HL-60 (cell line): ENCODE results near the gene SNRK.

Experiments used
- DNase-seq, 2 experiments: peaks; one replicate each; pipeline ENCODE4 v3.0.0-alpha.2; 2010 to 2020; ENCODE audit warnings: low read depth in 1 of 2, low spot score in 1 of 2
- H3K27ac ChIP-seq: fragments of 250-450 bp; sonication (Bioruptor Pico); replicated peaks from 2 replicates; pipeline ENCODE4 v1.5.1; 2020; ENCODE audit warnings: mild to moderate bottlenecking, moderate library complexity
- H3K27me3 ChIP-seq: fragments of 250-450 bp; sonication (Bioruptor Pico); 2 replicates; pipeline ENCODE4 v1.5.1; 2021; ENCODE audit warnings: mild to moderate bottlenecking, moderate library complexity; ENCODE audit not compliant: insufficient read depth, poor library complexity, severe bottlenecking
- H3K4me3 ChIP-seq: replicated peaks from 2 replicates; pipeline ENCODE4 v1.5.1; 2011; ENCODE audit warnings: mild to moderate bottlenecking, control low read depth, low read length; ENCODE audit not compliant: insufficient read depth
- CTCF ChIP-seq: IDR thresholded peaks from one replicate; pipeline ENCODE4 v1.5.1; 2011; ENCODE audit warnings: low read length, control low read depth, inconsistent platforms; ENCODE audit not compliant: insufficient read depth
- GABPA ChIP-seq: IDR thresholded peaks from 2 replicates; pipeline ENCODE4 v1.6.1; 2012; ENCODE audit warnings: low read depth
- POLR2AphosphoS5 ChIP-seq: IDR thresholded peaks from 2 replicates; pipeline ENCODE4 v1.6.1; 2012; ENCODE audit warnings: low read depth
- REST ChIP-seq: IDR thresholded peaks from 2 replicates; pipeline ENCODE4 v1.6.1; 2012; ENCODE audit warnings: low read depth; ENCODE audit not compliant: insufficient replicate concordance
- SPI1 ChIP-seq: IDR thresholded peaks from 2 replicates; pipeline ENCODE4 v1.6.1; 2012; ENCODE audit warnings: low read depth, mild to moderate bottlenecking, borderline replicate concordance

The SNRK gene

GRCh38 chr3:43288850-43289249 is 2.5 kb downstream of the SNRK start:
- DNase-seq: no peak
- no peaks in the 10 kb centered on the region for H3K27me3 ChIP-seq
- TF ChIP-seq SPI1 (no peak), CTCF (no peak)
- H3K27ac ChIP-seq: peak overlapping the region; percentile 62
- peak overlapping the region; percentile 61 for H3K4me3 ChIP-seq

- peak overlapping the region; percentile 61 for H3K4me3 ChIP-seq
- H3K27me3 ChIP-seq: no peaks in the 10 kb centered on the region
- no peak for DNase-seq
- peak overlapping the region; percentile 62 for H3K27ac ChIP-seq
- TF ChIP-seq POLR2AphosphoS5: no peak
- TF ChIP-seq REST: no peak
- no peak for TF ChIP-seq GABPA
- TF ChIP-seq CTCF: no peak
- TF ChIP-seq SPI1: no peak
Measured at GRCh38 chr3:43289401-43289800, 3.1 kb downstream of the SNRK start.

- peak in 1 of 2 experiments; percentile 18 for DNase-seq
- H3K27me3 ChIP-seq: no peaks in the 10 kb centered on the region
- 0 out of 2 replicates have a peak overlapping the region, but pooled peaks have one; percentile 8 for H3K4me3 ChIP-seq
- TF ChIP-seq POLR2AphosphoS5 (no peak), CTCF (no peak), REST (no peak), GABPA (no peak), SPI1 (no peak)
- peak overlapping the region; percentile 62 for H3K27ac ChIP-seq
Measured at GRCh38 chr3:43289841-43290470, 3.6 kb downstream of the SNRK start.

- no peak for DNase-seq
- TF ChIP-seq GABPA (no peak), SPI1 (no peak), POLR2AphosphoS5 (no peak)
- H3K27ac ChIP-seq: peak overlapping the region; percentile 62
- no peaks in the 10 kb centered on the region for H3K27me3 ChIP-seq
- H3K4me3 ChIP-seq: peak overlapping the region; percentile 3; the same call in 1 of the 2 replicates
Measured at GRCh38 chr3:43290956-43291355, 4.6 kb downstream of the SNRK start.
